Measurements from ENCODE around the gene SMC1A.

DNA sequence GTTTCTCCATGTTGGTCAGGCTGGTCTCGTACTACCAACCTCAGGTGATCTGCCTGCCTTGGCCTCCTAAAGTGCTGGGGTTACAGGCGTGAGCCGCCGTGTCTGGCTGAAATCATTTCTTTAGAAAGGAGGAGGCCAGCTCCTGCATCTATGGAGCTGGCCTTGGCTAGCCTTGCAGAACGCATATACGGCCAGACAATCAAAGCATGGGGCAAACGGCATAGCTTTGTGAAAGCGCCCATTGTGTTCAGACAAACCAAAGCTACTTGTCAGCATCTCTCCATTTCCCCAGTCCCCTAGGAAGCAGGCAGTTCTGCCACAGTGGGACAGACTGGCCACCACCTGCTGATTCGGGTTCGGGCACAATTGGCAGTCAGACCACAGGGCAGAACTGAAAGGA, 92.1 kb downstream of the SMC1A start:
- TF ChIP-seq, protein P1, sequence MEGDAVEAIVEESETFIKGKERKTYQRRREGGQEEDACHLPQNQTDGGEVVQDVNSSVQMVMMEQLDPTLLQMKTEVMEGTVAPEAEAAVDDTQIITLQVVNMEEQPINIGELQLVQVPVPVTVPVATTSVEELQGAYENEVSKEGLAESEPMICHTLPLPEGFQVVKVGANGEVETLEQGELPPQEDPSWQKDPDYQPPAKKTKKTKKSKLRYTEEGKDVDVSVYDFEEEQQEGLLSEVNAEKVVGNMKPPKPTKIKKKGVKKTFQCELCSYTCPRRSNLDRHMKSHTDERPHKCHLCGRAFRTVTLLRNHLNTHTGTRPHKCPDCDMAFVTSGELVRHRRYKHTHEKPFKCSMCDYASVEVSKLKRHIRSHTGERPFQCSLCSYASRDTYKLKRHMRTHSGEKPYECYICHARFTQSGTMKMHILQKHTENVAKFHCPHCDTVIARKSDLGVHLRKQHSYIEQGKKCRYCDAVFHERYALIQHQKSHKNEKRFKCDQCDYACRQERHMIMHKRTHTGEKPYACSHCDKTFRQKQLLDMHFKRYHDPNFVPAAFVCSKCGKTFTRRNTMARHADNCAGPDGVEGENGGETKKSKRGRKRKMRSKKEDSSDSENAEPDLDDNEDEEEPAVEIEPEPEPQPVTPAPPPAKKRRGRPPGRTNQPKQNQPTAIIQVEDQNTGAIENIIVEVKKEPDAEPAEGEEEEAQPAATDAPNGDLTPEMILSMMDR (IDR thresholded peaks at IDR 0.05) = no peak
- no peak for TF ChIP-seq ZFX (IDR thresholded peaks at IDR 0.05; ENCODE audit: borderline replicate concordance)

Measured in 22Rv1 (cell line).